CD8-positive, alpha-beta memory T cell (primary cell): ENCODE data around the gene AUP1. TPM values are rescaled to one million over a fixed set of nuclear protein-coding genes. Genes with fewer than 3 reads are reported as not detected.
A peak's percentile ranks its signal among the peaks of the same experiment; 100 is the strongest.

Experiments used
- CTCF ChIA-PET: fragments of 350-600 bp; sonication (Branson Sonifier 250); formaldehyde crosslinking; loops from one replicate; lab custom pipeline; 2021; ENCODE audit warnings: antibody characterized with exemption; lab: Charles Lee
- POLR2A ChIA-PET: fragments of 350-600 bp; sonication (Branson Sonifier 250); formaldehyde crosslinking; loops from one replicate; lab custom pipeline; 2021; ENCODE audit warnings: antibody characterized with exemption; lab: Charles Lee
- DNase-seq, 5 donors: peaks; one replicate each; pipeline versions ENCODE4 v3.0.0 to v3.0.0-alpha.2; 2020 to 2022; ENCODE audit warnings: mixed read lengths in 1 of 5
- H3K27ac ChIP-seq: one replicate; pipeline ENCODE4 v1.7.0; 2013; ENCODE audit warnings: low read depth, mild to moderate bottlenecking, low read length, moderate library complexity
- H3K27me3 ChIP-seq: 2 replicates; pipeline ENCODE4 v1.7.0; 2013; ENCODE audit warnings: low read length, mild to moderate bottlenecking; ENCODE audit not compliant: insufficient read depth, poor library complexity, severe bottlenecking
- H3K36me3 ChIP-seq: 2 replicates; pipeline ENCODE4 v1.7.0; 2013; ENCODE audit warnings: mild to moderate bottlenecking, low read length, moderate library complexity; ENCODE audit not compliant: insufficient read depth
- H3K4me1 ChIP-seq: 2 replicates; pipeline ENCODE4 v1.7.0; 2013; ENCODE audit warnings: mild to moderate bottlenecking, low read length, moderate library complexity; ENCODE audit not compliant: insufficient read depth
- H3K4me3 ChIP-seq: 2 replicates; pipeline ENCODE4 v1.7.0; 2013; ENCODE audit warnings: mild to moderate bottlenecking, low read length
- H3K9me3 ChIP-seq: 2 replicates; pipeline ENCODE4 v1.7.0; 2013; ENCODE audit warnings: mild to moderate bottlenecking, low read length
- H3K27ac Mint-ChIP-seq, 8 donors: one replicate each; pipeline ENCODE4 v1.8.0; 2020 to 2021; ENCODE audit warnings: mixed read lengths in 8 of 8, mild to moderate bottlenecking in 6 of 8, inconsistent platforms in 3 of 8, moderate library complexity in 3 of 8
- H3K27me3 Mint-ChIP-seq, 2 donors: one replicate each; pipeline ENCODE4 v1.8.0; 2020 to 2021; ENCODE audit warnings: mixed read lengths in 2 of 2, mild to moderate bottlenecking in 1 of 2, moderate library complexity in 1 of 2
- H3K36me3 Mint-ChIP-seq, 3 donors: one replicate each; pipeline ENCODE4 v1.8.0; 2020 to 2021; ENCODE audit warnings: mixed read lengths in 3 of 3, inconsistent platforms in 1 of 3, mild to moderate bottlenecking in 1 of 3
- H3K4me1 Mint-ChIP-seq, 3 donors: one replicate each; pipeline ENCODE4 v1.8.0; 2020 to 2021; ENCODE audit warnings: mixed read lengths in 3 of 3, inconsistent platforms in 1 of 3, mild to moderate bottlenecking in 1 of 3
- H3K4me3 Mint-ChIP-seq, 7 donors: one replicate each; pipeline ENCODE4 v1.8.0; 2020 to 2021; ENCODE audit warnings: mixed read lengths in 7 of 7, mild to moderate bottlenecking in 6 of 7, moderate library complexity in 4 of 7, inconsistent platforms in 2 of 7
- H3K9me3 Mint-ChIP-seq, 5 donors: one replicate each; pipeline ENCODE4 v1.8.0; 2020 to 2022; ENCODE audit warnings: mixed read lengths in 5 of 5, mild to moderate bottlenecking in 3 of 5, moderate library complexity in 2 of 5, inconsistent platforms in 1 of 5
- polyA plus RNA-seq: library from polyadenylated mRNA; unstranded; fragments of 300-500 nt; fragmentation: Illumina TruSeq; gene quantifications from one replicate; pipeline ENCODE4 v1.2.3, GENCODE V29; 2021
- total RNA-seq, 2 experiments: library from RNA; stranded (reverse); gene quantifications; one replicate each; pipeline ENCODE4 v1.2.3, GENCODE V29; 2021

Gene AUP1
- total and polyA plus RNA-seq, 3 experiments from 2014 or later, result 95.8 to 225 (median 219) TPM

GRCh38 chr2:74515271-74515980, 14.1 kb downstream of the AUP1 start:
- H3K27me3 Mint-ChIP-seq, result peaks cover 66 to 77% of the 10 kb centered on the region in 2 donors
- H3K36me3 Mint-ChIP-seq, result no peaks in the 10 kb centered on the region
- H3K9me3 Mint-ChIP-seq, result no peaks in the 10 kb centered on the region
- H3K4me3 Mint-ChIP-seq, result peak overlapping the region in 6 of 7 donors; percentile 60 to 85 (median 70)
- H3K4me1 ChIP-seq, result peaks cover 33% of the 10 kb centered on the region
- H3K36me3 ChIP-seq, result no peaks in the 10 kb centered on the region
- no peak overlapping the region for H3K27ac ChIP-seq
- H3K27ac Mint-ChIP-seq, result peak overlapping the region in 1 of 8 donors; percentile 47
- H3K4me3 ChIP-seq, result no peak overlapping the region
- peaks cover 15 to 32% (median 18%) of the 10 kb centered on the region in 3 donors for H3K4me1 Mint-ChIP-seq
- H3K9me3 ChIP-seq, result no peaks in the 10 kb centered on the region
- ChIA-PET CTCF (interaction anchor here (1.6 kb wide), 1 partner anchor 15 kb away, joined by 3 read pairs; no protein-coding TSS in a partner anchor), POLR2A (interaction anchor here (1.0 kb wide), 1 partner anchor 9 kb away, joined by 3 read pairs; no protein-coding TSS in a partner anchor)
- H3K27me3 ChIP-seq, result peaks cover 73% of the 10 kb centered on the region
- peak in 1 of 5 donors; percentile 15 for DNase-seq

GRCh38 chr2:74514368-74515270, 14.9 kb downstream of the AUP1 start, which contains the start of gene TLX2:
TSS of gene TLX2 (plus strand) at chr2:74514450. CDS start at chr2:74514807, 357 bp downstream.
- no peaks in the 10 kb centered on the region for H3K9me3 Mint-ChIP-seq
- peaks cover 66% of the 10 kb centered on the region for H3K27me3 ChIP-seq
- H3K27me3 Mint-ChIP-seq, result peaks cover 60 to 74% of the 10 kb centered on the region in 2 donors
- ChIA-PET POLR2A (no interaction called here), CTCF (interaction anchor here (1.6 kb wide), 1 partner anchor 14 kb away, joined by 3 read pairs; no protein-coding TSS in a partner anchor)
- peak in 1 of 5 donors; percentile 18 for DNase-seq
- H3K4me3 Mint-ChIP-seq, result peak within 1 kb of the TSS; percentile 48 to 85 (median 68)
- peaks cover 33% of the 10 kb centered on the region for H3K4me1 ChIP-seq
- H3K4me3 ChIP-seq, result no peak within 1 kb of the TSS
- no peak within 1 kb of the TSS for H3K27ac ChIP-seq
- no peaks in the 10 kb centered on the region for H3K9me3 ChIP-seq
- H3K36me3 Mint-ChIP-seq, result no peaks in the 10 kb centered on the region
- peaks cover 15 to 32% (median 18%) of the 10 kb centered on the region in 3 donors for H3K4me1 Mint-ChIP-seq
- H3K36me3 ChIP-seq, result no peaks in the 10 kb centered on the region
- peak within 1 kb of the TSS in 1 of 8 donors; percentile 29 for H3K27ac Mint-ChIP-seq

DNA sequence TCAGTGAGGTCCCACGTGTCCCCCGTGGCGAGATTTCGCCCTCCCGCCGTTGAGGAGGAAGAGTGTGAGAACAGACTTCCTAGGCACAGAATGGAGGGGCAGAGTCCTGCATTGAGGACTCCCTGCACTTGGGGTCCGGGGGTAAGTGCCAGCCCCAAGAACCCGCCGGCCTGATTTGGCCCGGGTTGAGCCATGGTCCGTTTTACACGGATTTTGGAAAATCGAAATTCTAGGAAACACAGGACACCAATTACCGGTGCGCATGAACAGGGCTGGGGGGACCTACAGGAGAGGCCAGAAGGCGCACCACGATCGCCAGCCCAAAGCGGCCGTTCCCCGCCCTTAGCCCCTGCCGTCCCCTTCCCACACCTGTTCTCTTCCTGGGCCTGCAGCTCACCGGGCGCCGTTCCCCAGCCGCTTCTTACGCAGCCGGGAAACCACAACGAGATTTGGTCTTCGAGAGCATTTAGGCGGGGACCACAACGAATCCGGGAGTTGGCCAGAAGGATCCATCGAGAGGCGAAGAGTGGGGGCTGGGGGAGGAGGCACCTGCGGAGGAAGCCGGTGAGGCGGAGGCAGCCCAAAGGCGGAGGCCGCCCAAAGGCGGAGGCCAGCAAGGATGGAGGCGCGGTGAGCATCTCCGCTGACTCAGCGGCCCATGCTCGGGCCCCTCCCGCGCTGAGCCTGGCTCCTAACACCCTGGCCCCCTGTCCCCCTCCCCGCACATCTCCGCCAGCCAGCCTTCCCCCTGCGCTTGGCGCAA, 15.7 kb downstream of the AUP1 start:
- H3K27me3 ChIP-seq, result peaks cover 58% of the 10 kb centered on the region
- Mint-ChIP-seq H3K4me1 (peaks cover 17 to 34% (median 18%) of the 10 kb centered on the region in 3 donors), H3K4me3 (peak overlapping the region; percentile 41 to 82 (median 48)), H3K27ac (peak overlapping the region in 1 of 8 donors; percentile 29), H3K36me3 (no peaks in the 10 kb centered on the region), H3K27me3 (peaks cover 51 to 67% of the 10 kb centered on the region in 2 donors), H3K9me3 (no peaks in the 10 kb centered on the region)
- no peak overlapping the region for H3K4me3 ChIP-seq
- no peaks in the 10 kb centered on the region for H3K36me3 ChIP-seq
- peaks cover 33% of the 10 kb centered on the region for H3K4me1 ChIP-seq
- CTCF ChIA-PET, result interaction anchor here (1.6 kb wide), 1 partner anchor 13 kb away, joined by 3 read pairs; no protein-coding TSS in a partner anchor
- no peak overlapping the region for H3K27ac ChIP-seq
- POLR2A ChIA-PET, result interaction anchor here (1.5 kb wide), 1 partner anchor 10 kb away, joined by 7 read pairs; no protein-coding TSS in a partner anchor
- peak in 2 of 5 donors; percentile 7 to 25 for DNase-seq
- no peaks in the 10 kb centered on the region for H3K9me3 ChIP-seq

GRCh38 chr2:74512744-74513604, 16.5 kb downstream of the AUP1 start:
- H3K4me3 ChIP-seq, result no peak overlapping the region
- peaks cover 46 to 59% of the 10 kb centered on the region in 2 donors for H3K27me3 Mint-ChIP-seq
- ChIA-PET POLR2A (interaction anchor here (0.6 to 1.5 kb wide), 2 partner anchors 9 to 16 kb away, joined by 3 to 7 read pairs; partner anchors contain the start of gene AUP1), CTCF (no interaction called here)
- H3K4me3 Mint-ChIP-seq, result peak overlapping the region in 5 of 7 donors; percentile 41 to 80 (median 47)
- no peaks in the 10 kb centered on the region for H3K36me3 ChIP-seq
- H3K9me3 Mint-ChIP-seq, result no peaks in the 10 kb centered on the region
- H3K36me3 Mint-ChIP-seq, result peaks cover 0 to 2% (median 0%) of the 10 kb centered on the region in 3 donors
- H3K27ac Mint-ChIP-seq, result peak overlapping the region in 1 of 8 donors; percentile 29
- H3K27me3 ChIP-seq, result peaks cover 49% of the 10 kb centered on the region
- no peak overlapping the region for H3K27ac ChIP-seq
- H3K4me1 Mint-ChIP-seq, result peaks cover 24 to 42% (median 25%) of the 10 kb centered on the region in 3 donors
- DNase-seq, result no peak
- H3K9me3 ChIP-seq, result no peaks in the 10 kb centered on the region
- H3K4me1 ChIP-seq, result peaks cover 38% of the 10 kb centered on the region

DNA sequence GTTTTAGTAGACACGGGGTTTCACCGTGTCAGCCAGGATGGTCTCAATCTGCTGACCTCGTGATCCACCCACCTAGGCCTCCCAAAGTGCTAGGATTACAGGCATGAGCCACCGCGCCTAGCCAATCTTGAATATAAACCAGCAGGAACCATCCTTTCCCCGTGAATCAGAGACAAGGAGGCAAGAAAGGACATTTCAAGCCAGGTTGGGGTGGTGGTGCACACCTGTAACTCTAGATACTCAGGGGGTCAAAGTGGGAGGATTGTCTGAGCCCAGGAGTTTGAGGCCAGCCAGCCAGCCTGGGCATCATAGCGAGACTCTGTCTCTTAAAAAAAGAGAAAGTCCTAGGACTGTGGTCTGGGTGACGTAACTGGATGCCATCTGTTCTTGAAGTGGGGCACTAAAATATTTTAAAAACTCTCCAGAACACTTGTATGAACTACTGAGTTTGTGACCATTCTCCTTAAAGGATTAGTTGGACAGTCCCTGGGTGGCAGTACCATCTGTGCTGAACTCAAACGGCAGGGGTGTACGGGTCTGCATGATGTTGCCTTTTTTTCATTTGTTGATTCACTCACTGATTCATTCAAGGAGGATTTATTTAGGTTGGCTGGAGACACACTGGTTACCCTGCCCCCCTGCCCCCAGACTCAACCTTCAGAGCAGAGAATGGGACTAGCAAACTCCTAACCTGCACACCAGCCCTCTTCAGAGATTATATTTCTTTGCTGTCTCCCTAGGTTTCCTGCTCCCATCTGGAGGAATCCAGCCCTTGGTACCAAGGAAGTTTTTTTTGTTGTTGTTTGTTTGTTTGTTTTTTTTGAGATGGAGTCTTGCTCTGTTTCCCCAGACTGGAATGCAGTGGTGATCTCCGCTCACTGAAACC, 18.2 kb downstream of the AUP1 start:
- DNase-seq, result no peak
- H3K4me3 Mint-ChIP-seq, result peak overlapping the region in 2 of 7 donors; percentile 56 to 72
- Histone ChIP-seq H3K27ac (no peak overlapping the region), H3K27me3 (peaks cover 34% of the 10 kb centered on the region), H3K9me3 (no peaks in the 10 kb centered on the region), H3K4me1 (peaks cover 42% of the 10 kb centered on the region), H3K4me3 (no peak overlapping the region), H3K36me3 (no peaks in the 10 kb centered on the region)
- POLR2A ChIA-PET, result interaction anchor here (0.7 kb wide), 1 partner anchor 35 kb away, joined by 7 read pairs; no protein-coding TSS in a partner anchor
- peaks cover 0 to 4% (median 0%) of the 10 kb centered on the region in 5 donors for H3K9me3 Mint-ChIP-seq
- peaks cover 7 to 14% (median 7%) of the 10 kb centered on the region in 3 donors for H3K36me3 Mint-ChIP-seq
- CTCF ChIA-PET, result interaction anchor here (1.0 to 1.6 kb wide), 2 partner anchors 11 to 20 kb away, joined by 3 to 5 read pairs; no protein-coding TSS in a partner anchor
- peak overlapping the region in 1 of 8 donors; percentile 31 for H3K27ac Mint-ChIP-seq
- H3K4me1 Mint-ChIP-seq, result peaks cover 30 to 50% (median 33%) of the 10 kb centered on the region in 3 donors
- H3K27me3 Mint-ChIP-seq, result peaks cover 37 to 47% of the 10 kb centered on the region in 2 donors

DNA sequence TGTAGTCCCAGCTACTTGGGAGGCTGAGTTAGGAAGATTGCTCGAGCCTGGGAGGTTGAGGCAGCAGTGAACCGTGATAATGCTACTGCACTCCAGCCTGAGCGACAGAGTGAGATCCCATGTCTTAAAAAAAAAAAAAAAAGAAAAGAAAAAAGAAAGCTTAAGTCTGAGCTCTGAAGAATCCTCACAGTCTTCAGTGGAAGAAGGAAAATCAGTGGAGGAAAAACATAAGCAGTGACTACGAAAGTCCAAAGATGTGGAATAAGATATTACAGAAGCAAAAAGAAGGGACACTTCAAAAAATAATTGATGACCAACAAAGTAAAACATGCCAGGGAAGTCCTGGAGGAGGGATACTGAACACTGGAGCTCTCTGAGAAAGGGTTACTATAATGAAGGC, 19.2 kb downstream of the AUP1 start:
- CTCF ChIA-PET, result interaction anchor here (1.0 to 1.7 kb wide), 4 partner anchors 9 to 52 kb away, joined by 3 to 7 read pairs (median 4); partner anchors contain the start of genes CCDC142, TTC31 and WBP1

More for the DNA sequence above, 19.2 kb downstream of the AUP1 start:
- Histone ChIP-seq H3K27ac (no peak overlapping the region), H3K4me1 (peaks cover 41% of the 10 kb centered on the region), H3K36me3 (peaks cover 2% of the 10 kb centered on the region), H3K9me3 (no peaks in the 10 kb centered on the region), H3K27me3 (peaks cover 25% of the 10 kb centered on the region), H3K4me3 (no peak overlapping the region)
- POLR2A ChIA-PET, result interaction anchor here (0.6 to 1.0 kb wide), 2 partner anchors 20 to 37 kb away, joined by 3 read pairs; partner anchors contain the start of gene HTRA2
- Mint-ChIP-seq H3K27me3 (peaks cover 31 to 48% of the 10 kb centered on the region in 2 donors), H3K4me3 (peak overlapping the region in 1 of 7 donors; percentile 1), H3K4me1 (peaks cover 31 to 49% (median 36%) of the 10 kb centered on the region in 3 donors), H3K9me3 (peaks cover 0 to 4% (median 0%) of the 10 kb centered on the region in 5 donors), H3K36me3 (peaks cover 7 to 20% (median 14%) of the 10 kb centered on the region in 3 donors), H3K27ac (no peak overlapping the region)
- no peak for DNase-seq
